Neural cell (in vitro differentiated cells): ENCODE measurements around the gene MYO7B. TPM values are rescaled to one million over a fixed set of nuclear protein-coding genes. Genes with fewer than 3 reads are reported as not detected.

ENCODE experiments used
- H2AFZ ChIP-seq: fragments of 200-600, 300-800 bp; sonication (generic), shearing (Covaris generic); 2 replicates; pipeline ENCODE4 v1.6.0; 2014; ENCODE audit warnings: low read depth, mild to moderate bottlenecking, antibody characterized with exemption, low read length, moderate library complexity
- H3F3A ChIP-seq: fragments of 200-600 bp; shearing (Covaris generic); 2 replicates; pipeline ENCODE4 v1.6.1; 2016; ENCODE audit warnings: mild to moderate bottlenecking, moderate library complexity, mixed read lengths, antibody characterized with exemption, low read length; ENCODE audit not compliant: insufficient read depth, poor library complexity, severe bottlenecking
- H3K27ac ChIP-seq: fragments of 200-600, 300-800 bp; sonication (generic), shearing (Covaris generic); 2 replicates; pipeline ENCODE4 v1.5.1; 2014; ENCODE audit warnings: mild to moderate bottlenecking, low read length, moderate library complexity
- H3K27me3 ChIP-seq: fragments of 300-800, 200-600 bp; sonication (generic), shearing (Covaris generic); 2 replicates; pipeline ENCODE4 v1.6.0; 2014; ENCODE audit warnings: mild to moderate bottlenecking, low read depth, low read length, moderate library complexity; ENCODE audit not compliant: insufficient read depth
- H3K36me3 ChIP-seq: fragments of 300-800, 200-600 bp; sonication (generic), shearing (Covaris generic); 2 replicates; pipeline ENCODE4 v1.5.1; 2014; ENCODE audit warnings: mild to moderate bottlenecking, antibody characterized with exemption, low read length, moderate library complexity; ENCODE audit not compliant: insufficient read depth
- H3K4me2 ChIP-seq: fragments of 300-800, 200-600 bp; sonication (generic), shearing (Covaris generic); 2 replicates; pipeline ENCODE4 v1.6.0; 2014; ENCODE audit warnings: mild to moderate bottlenecking, low read length
- H3K4me3 ChIP-seq: fragments of 300-800, 200-600 bp; sonication (generic), shearing (Covaris generic); 2 replicates; pipeline ENCODE4 v1.5.1; 2014; ENCODE audit warnings: mild to moderate bottlenecking, low read length, moderate library complexity
- H3K79me2 ChIP-seq: fragments of 200-600 bp; shearing (Covaris generic); replicated peaks from 2 replicates; pipeline ENCODE4 v1.6.0; 2014; ENCODE audit warnings: mild to moderate bottlenecking, low read length, moderate library complexity; ENCODE audit not compliant: insufficient read depth
- H3K9ac ChIP-seq: fragments of 300-800, 200-600 bp; sonication (generic), shearing (Covaris generic); 2 replicates; pipeline ENCODE4 v1.6.1; 2016; ENCODE audit warnings: mild to moderate bottlenecking, low read length, mixed read lengths
- H3K9me2 ChIP-seq: fragments of 200-600 bp; shearing (Covaris generic); 2 replicates; pipeline ENCODE4 v1.6.1; 2016; ENCODE audit warnings: mild to moderate bottlenecking, low read length, mixed read lengths; ENCODE audit not compliant: insufficient read depth
- H3K9me3 ChIP-seq: fragments of 200-600, 300-800 bp; sonication (generic), shearing (Covaris generic); 2 replicates; pipeline ENCODE4 v1.6.1; 2016; ENCODE audit warnings: mild to moderate bottlenecking, mixed run types, low read length, moderate library complexity, mixed read lengths
- H4K20me1 ChIP-seq: fragments of 200-600 bp; shearing (Covaris generic); 2 replicates; pipeline ENCODE4 v1.6.1; 2016; ENCODE audit warnings: mild to moderate bottlenecking, mixed run types; ENCODE audit not compliant: insufficient read depth
- EP300 ChIP-seq: fragments of 450-650 bp; conservative IDR thresholded peaks from 2 replicates; pipeline ENCODE4 v1.6.1; 2014; ENCODE audit warnings: antibody characterized with exemption, mild to moderate bottlenecking, moderate library complexity; ENCODE audit not compliant: poor library complexity, severe bottlenecking
- EZH2 ChIP-seq: fragments of 200-600, 300-800 bp; shearing (Covaris generic), sonication (generic); IDR thresholded peaks from 2 replicates; pipeline ENCODE4 v1.6.1; 2014; ENCODE audit warnings: antibody characterized with exemption, low read length, borderline replicate concordance, mild to moderate bottlenecking; ENCODE audit not compliant: insufficient read depth, poor library complexity, severe bottlenecking
- MXI1 ChIP-seq: fragments of 450-650 bp; conservative IDR thresholded peaks from 2 replicates; pipeline ENCODE4 v1.6.1; 2014; ENCODE audit warnings: antibody characterized with exemption, mild to moderate bottlenecking; ENCODE audit not compliant: poor library complexity, severe bottlenecking
- POLR2AphosphoS5 ChIP-seq: IDR thresholded peaks from 2 replicates; pipeline ENCODE4 v1.6.1; 2012
- RAD21 ChIP-seq: fragments of 450-650 bp; conservative IDR thresholded peaks from 2 replicates; pipeline ENCODE4 v1.6.1; 2014; ENCODE audit warnings: antibody characterized with exemption, mild to moderate bottlenecking, moderate library complexity
- REST ChIP-seq: IDR thresholded peaks from 2 replicates; pipeline ENCODE4 v1.6.1; 2012; ENCODE audit warnings: borderline replicate concordance
- SMC3 ChIP-seq: fragments of 450-650 bp; conservative IDR thresholded peaks from 2 replicates; pipeline ENCODE4 v1.6.1; 2014; ENCODE audit warnings: antibody characterized with exemption, mild to moderate bottlenecking, moderate library complexity; ENCODE audit not compliant: poor library complexity
- TAF1 ChIP-seq: IDR thresholded peaks from 2 replicates; pipeline ENCODE4 v1.6.1; 2012; ENCODE audit warnings: low read depth
- polyA plus RNA-seq: library from polyadenylated mRNA; depleted of rRNA; stranded (reverse); fragments of >200 nt; gene quantifications from 2 replicates; pipeline ENCODE4 v1.2.3, GENCODE V29; 2014
- TF ChIP-seq, protein P1 (sequence below): fragments of 450-650 bp; IDR thresholded peaks from 2 replicates; pipeline ENCODE4 v1.5.1; 2014; ENCODE audit warnings: antibody characterized with exemption, mild to moderate bottlenecking, moderate library complexity; ENCODE audit not compliant: poor library complexity, severe bottlenecking

MYO7B gene
- polyA plus RNA-seq, 1 donor from 2014 or later, result 0.16 TPM

- H3K4me2 ChIP-seq, result no peak overlapping the region
- H3K27me3 ChIP-seq, result no peaks in the 10 kb centered on the region
- H3K4me3 ChIP-seq, result no peak overlapping the region
- no peaks in the 10 kb centered on the region for H4K20me1 ChIP-seq
- no peak overlapping the region for H3K9ac ChIP-seq
- H2AFZ ChIP-seq, result no peak overlapping the region
- no peaks in the 10 kb centered on the region for H3K36me3 ChIP-seq
- H3K9me2 ChIP-seq, result no peaks in the 10 kb centered on the region
- TF ChIP-seq EZH2 (no peak), EP300 (no peak), TAF1 (no peak), RAD21 (no peak), POLR2AphosphoS5 (no peak), MXI1 (no peak), REST (no peak), SMC3 (no peak)
- TF ChIP-seq, protein P1, sequence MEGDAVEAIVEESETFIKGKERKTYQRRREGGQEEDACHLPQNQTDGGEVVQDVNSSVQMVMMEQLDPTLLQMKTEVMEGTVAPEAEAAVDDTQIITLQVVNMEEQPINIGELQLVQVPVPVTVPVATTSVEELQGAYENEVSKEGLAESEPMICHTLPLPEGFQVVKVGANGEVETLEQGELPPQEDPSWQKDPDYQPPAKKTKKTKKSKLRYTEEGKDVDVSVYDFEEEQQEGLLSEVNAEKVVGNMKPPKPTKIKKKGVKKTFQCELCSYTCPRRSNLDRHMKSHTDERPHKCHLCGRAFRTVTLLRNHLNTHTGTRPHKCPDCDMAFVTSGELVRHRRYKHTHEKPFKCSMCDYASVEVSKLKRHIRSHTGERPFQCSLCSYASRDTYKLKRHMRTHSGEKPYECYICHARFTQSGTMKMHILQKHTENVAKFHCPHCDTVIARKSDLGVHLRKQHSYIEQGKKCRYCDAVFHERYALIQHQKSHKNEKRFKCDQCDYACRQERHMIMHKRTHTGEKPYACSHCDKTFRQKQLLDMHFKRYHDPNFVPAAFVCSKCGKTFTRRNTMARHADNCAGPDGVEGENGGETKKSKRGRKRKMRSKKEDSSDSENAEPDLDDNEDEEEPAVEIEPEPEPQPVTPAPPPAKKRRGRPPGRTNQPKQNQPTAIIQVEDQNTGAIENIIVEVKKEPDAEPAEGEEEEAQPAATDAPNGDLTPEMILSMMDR, result no peak
- H3K27ac ChIP-seq, result no peak overlapping the region
- no peaks in the 10 kb centered on the region for H3F3A ChIP-seq
- no peaks in the 10 kb centered on the region for H3K79me2 ChIP-seq
- H3K9me3 ChIP-seq, result no peaks in the 10 kb centered on the region
These were observed 150.1 kb downstream of the MYO7B start for GRCh38 chr2:127685410-127686080.

Other genes with a start within 250 kb of the MYO7B start
- 112 and 132 TPM in 2 replicates for gene ERCC3, start 241.5 kb upstream of the MYO7B start, polyA plus RNA-seq
- gene MAP3K2, start 147.7 kb upstream of the MYO7B start, polyA plus RNA-seq, result 27.8 and 37.0 TPM in 2 replicates
- gene PROC, start 117.3 kb upstream of the MYO7B start, polyA plus RNA-seq, result 0.24 and 0.33 TPM in 2 replicates
- gene IWS1, start 9.2 kb upstream of the MYO7B start, polyA plus RNA-seq, result 39.2 and 49.3 TPM in 2 replicates
- gene GPR17, start 110.5 kb downstream of the MYO7B start, polyA plus RNA-seq, result not detected in 2 replicates
- gene LIMS2, start 139.8 kb downstream of the MYO7B start, polyA plus RNA-seq, result not detected in 2 replicates
- gene SFT2D3, start 165.8 kb downstream of the MYO7B start, polyA plus RNA-seq, result 6.2 and 6.9 TPM in 2 replicates